ENCODE measurements around the gene CRHR1.

CRHR1 gene

GRCh38 chr17:45790296-45790922 is 6.3 kb downstream of the CRHR1 start:
- no peak for FAIRE-seq

DNA sequence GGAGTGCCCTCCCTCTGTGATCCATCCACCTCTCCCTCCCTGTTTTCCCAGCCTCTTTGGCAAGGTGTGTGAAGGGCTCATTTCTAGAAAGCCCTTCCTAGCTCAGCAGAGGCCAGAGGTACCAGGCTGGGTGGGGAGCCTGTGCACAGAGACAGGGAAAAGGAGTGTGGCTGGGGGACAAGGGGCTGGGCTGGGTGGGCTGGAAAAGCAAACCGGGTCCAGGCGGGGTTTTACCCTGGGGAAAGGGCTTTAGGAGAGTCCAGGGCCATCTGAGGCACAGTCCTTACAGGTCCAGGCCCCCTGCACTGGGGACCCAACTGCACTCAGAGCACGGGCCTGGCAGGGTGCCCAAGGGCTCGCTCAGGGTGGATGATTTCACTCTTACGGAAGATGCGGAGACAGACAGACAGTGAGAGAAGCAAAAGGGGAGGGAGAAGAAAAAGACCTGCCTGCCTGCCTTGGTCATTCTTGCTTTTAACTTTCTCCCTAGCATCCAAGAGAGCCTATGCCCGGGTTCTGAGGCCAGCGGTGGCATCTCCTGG is 7.0 kb downstream of the CRHR1 start:
- FAIRE-seq, result no peak

- FAIRE-seq, result no peak
Measured at GRCh38 chr17:45791935-45792334, 7.8 kb downstream of the CRHR1 start.

GRCh38 chr17:45792437-45792836 is 8.3 kb downstream of the CRHR1 start:
- no peak for FAIRE-seq

DNA sequence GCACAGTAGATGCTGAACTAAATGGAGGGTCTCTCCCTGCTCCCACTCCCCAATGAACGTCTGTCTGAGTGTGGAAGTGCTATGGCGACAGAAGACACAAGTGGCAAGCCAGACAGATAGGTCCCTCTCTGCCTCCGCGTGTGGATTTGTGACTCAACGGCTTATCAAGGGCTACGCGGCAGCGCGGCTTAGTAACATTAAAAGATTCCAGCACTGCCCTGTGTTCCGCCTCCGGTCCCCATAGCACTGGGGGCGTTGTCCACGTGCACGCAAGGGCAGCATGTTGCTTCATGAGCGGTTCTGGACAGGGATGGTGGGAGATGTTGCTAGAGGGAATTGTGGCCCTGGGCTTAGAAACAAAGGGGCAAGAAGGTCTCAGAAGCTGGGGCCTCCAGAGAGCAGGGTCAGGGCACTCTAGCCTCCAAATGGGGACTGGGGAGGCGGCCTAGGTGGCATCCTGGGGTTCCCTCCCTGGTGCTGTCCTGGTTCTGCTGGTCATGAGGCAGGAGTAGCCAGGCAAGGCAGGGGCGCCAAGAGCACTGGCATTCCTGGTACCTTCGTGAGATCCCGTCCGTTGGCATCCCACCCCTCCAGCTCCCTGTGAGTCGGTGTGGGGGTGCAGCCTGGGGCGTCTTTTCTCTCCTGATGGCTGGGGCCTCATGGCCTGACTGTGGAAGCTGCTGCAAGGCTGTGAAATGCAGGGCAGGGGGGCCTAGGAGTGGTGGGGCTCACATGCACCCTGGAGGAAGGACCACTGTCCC is 9.1 kb downstream of the CRHR1 start:
- FAIRE-seq, result no peak

DNA sequence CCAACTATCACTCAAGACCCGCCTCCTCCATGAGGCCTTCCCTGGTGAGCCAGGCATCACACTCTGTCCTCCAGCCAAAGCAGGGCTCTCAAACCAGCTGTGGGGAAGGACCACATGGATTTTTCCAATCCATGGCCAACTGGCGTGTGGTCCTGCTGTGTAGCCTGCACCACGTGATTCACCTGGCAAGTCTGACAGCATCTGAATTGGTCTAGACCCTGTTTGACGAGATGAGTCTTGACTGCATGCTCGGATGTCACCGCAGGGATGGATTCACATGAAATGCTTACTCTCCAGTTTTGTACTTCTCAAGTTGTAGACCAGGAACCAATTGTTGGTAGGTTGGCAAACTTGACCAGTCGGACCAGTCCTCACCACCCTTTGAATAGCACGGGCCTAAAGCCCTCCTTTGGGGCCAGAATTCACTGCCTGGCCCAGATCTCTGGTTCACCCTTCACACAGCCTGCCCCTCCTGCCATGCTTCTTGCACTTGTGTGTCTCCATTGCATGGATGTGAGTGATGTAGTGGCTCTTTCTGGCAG is 9.9 kb downstream of the CRHR1 start:
- FAIRE-seq, result no peak

- FAIRE-seq, result no peak
Measured at GRCh38 chr17:45794840-45795239, 10.7 kb downstream of the CRHR1 start.

DNA sequence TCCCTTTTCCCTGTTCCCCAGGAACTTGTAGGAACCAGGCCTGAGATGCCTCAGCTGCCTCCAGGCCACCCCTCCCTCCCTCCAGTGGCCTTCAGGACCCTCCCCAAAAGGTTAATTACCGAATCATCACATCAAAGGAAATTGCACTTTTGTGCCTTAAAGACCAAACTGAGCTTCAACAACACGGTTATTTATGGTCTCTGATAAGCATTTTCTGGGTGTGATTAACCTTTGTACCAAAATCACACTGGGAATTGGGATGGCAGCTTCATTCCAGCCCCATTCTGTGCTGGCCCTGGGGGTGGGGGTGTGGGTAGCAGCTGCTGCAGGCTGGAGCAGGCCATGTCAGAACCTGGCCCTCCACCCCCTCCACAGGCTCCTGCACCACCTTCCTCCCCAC is 16.7 kb downstream of the CRHR1 start:
- no peak for FAIRE-seq

DNA sequence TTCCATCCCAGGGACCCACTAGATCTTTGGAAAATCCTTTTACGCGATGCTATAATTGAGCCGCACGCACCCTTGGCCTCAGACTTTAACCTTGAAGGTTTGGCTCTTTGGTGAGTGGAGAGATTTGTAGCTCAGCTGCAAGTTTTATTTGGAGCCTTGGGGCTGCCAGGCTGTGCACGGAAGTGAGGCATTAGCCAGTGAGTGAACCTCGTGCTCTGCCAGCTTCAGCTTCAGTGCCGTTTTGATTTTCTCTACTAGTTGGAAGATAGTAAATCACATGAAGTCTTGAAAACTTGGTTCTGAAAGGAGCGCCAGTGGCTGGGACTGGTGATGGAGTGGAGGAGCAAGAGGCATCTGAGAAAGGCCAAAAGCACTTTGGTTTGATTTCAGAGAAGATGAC is 17.3 kb downstream of the CRHR1 start:
- FAIRE-seq, result no peak

- FAIRE-seq, result no peak
Measured at GRCh38 chr17:45808845-45809244, 24.7 kb downstream of the CRHR1 start.

DNA sequence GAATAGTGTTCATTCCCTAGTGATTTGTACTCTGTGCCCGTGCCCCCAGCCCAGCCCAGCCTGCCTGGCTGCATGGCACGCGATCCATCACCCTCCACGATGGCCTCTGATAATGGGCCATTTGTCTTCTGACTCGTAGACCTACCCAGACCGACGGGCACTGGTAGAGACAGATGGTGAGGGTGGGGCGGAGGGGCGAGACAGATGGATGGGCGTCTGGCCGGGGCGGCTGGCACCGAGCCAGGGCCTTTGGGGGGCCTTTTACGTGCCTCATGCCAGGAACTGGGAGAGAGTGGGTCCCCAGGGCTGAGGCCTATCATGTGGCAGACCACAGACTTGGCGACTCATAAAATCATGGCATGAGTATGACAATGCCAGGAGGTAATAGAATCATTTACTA is 25.4 kb downstream of the CRHR1 start:
- FAIRE-seq, result no peak

- FAIRE-seq, result no peak
Measured at GRCh38 chr17:45812102-45812501, 28.0 kb downstream of the CRHR1 start.

- no peak for FAIRE-seq
Measured at GRCh38 chr17:45813048-45813725, 29.1 kb downstream of the CRHR1 start.

GRCh38 chr17:45814622-45815606 is 30.8 kb downstream of the CRHR1 start:
- no peak for FAIRE-seq

DNA sequence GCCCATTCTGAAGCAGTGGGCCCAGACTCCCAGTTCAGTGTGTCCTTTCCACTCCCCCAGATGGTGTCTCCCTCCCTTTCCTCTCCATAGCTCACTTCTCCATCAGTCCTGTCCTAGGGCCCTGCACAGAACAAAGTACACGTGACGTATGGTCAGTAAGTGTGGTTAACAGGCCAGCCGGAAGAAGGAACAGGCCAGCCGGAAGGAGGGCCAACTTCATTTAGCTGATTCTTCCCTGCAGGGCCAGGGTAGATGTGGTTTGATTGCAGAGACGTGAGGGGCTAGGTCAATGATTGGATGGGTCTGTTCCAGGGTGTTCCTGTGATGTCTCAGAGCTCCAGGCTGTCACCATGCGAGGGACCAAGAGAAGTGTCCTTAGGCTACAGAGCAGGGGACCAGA is 31.6 kb downstream of the CRHR1 start:
- FAIRE-seq, result no peak

- no peak for FAIRE-seq
Measured at GRCh38 chr17:45818041-45818440, 33.9 kb downstream of the CRHR1 start.

- FAIRE-seq, result no peak
Measured at GRCh38 chr17:45818699-45819098, 34.6 kb downstream of the CRHR1 start.

- no peak for FAIRE-seq
Measured at GRCh38 chr17:45819632-45820031, 35.5 kb downstream of the CRHR1 start.

DNA sequence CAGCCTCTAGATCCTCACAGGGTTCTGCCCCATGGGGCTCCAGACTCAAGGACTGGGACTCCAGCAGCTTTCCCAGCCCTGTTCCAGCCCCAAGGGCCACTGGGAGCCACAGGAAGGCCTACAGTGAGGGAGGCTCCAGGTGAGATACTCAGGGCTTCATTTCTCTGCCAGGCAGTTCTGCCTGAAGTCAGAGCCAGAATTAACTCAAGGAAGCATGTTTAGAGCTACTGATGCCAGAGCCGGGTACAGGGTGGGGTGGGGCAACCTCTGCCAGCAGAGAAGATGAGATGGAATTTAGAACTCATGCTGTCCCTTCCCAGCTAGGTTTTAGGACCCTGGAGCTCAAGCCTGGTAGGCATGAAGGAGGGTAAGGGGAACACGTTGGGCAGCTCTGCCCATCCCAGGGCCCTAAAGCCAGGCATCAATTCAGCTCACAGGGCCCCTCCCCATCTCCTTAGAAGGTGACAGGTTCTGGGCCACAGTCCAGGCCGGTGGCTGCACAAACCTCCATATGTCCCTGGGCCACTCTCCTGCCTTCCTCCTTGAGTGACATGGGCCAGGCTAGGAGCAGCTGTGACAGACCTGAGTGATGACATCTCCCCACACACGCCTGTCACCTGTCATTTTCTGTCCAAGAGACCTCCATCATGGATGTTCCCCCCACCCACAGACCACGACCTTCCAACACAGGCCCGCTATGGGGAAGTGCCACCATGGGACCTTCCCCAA is 36.1 kb downstream of the CRHR1 start:
- FAIRE-seq, result no peak

DNA sequence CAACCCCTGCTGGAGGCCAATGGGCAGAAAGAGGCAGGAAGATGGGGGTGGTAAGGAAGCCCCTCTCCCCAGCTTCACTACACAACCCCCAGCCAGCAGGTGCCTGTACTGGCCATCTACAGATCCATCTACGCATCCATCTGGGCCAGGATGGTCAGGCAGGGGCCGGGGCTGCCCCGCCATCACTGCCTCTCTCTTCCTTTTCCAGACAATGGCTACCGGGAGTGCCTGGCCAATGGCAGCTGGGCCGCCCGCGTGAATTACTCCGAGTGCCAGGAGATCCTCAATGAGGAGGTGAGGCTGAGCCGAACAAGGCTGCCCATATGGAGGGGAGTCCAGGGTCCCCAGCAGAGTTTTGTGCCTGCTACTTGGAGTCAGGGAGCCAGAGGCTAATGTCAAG is 37.0 kb downstream of the CRHR1 start:
- no peak for FAIRE-seq

GRCh38 chr17:45823598-45823997 is 39.5 kb downstream of the CRHR1 start:
- no peak for FAIRE-seq

DNA sequence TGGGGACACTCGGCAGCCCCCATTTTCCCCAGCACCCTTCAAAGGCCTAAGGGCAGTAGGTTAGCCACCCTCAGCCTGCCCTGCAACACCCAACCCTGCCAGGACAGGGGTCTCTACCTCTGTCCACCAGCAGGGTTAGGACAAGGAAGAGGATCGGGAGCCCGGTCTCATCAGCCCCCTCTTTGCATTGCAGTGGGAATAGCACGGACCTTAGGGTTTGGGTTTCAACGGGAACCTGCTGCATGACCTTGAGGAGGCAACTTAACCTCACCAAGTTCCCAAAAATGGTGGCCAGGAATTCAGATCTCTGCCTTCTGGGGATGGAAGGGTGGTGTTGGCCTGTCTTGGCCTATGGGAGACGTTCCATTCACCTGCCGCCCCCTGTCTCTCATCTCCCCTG is 40.4 kb downstream of the CRHR1 start:
- no peak for FAIRE-seq

Data from islet of Langerhans (tissue), 1 donor.